GM21360 (cell line): ENCODE data around the gene ZIC4.

Experiments used
- ATAC-seq: cut with Tn5 transposase; IDR thresholded peaks from one replicate; pipeline ENCODE4 v1.9.1; 2021; ENCODE audit warnings: mild to moderate bottlenecking, moderate library complexity; ENCODE audit not compliant: unreplicated experiment

ZIC4 gene

GRCh38 chr3:147373301-147373700 is 33.0 kb downstream of the ZIC4 start:
- no peak for ATAC-seq

GRCh38 chr3:147372525-147373027 is 33.8 kb downstream of the ZIC4 start:
- no peak for ATAC-seq

- no peak for ATAC-seq
These were observed 34.5 kb downstream of the ZIC4 start for GRCh38 chr3:147371771-147372340.

GRCh38 chr3:147371140-147371539 is 35.2 kb downstream of the ZIC4 start:
- ATAC-seq = no peak

- ATAC-seq = no peak
These were observed 36.0 kb downstream of the ZIC4 start for GRCh38 chr3:147370349-147370748.

GRCh38 chr3:147369661-147370123 is 36.7 kb downstream of the ZIC4 start:
- ATAC-seq = no peak

GRCh38 chr3:147369231-147369630 is 37.1 kb downstream of the ZIC4 start:
- no peak for ATAC-seq

- ATAC-seq = no peak
These were observed 37.7 kb downstream of the ZIC4 start for GRCh38 chr3:147368561-147369221.

- no peak for ATAC-seq
These were observed 38.2 kb downstream of the ZIC4 start for GRCh38 chr3:147368151-147368550.

- no peak for ATAC-seq
These were observed 38.7 kb downstream of the ZIC4 start for GRCh38 chr3:147367676-147368075.

GRCh38 chr3:147365196-147366115 is 40.9 kb downstream of the ZIC4 start:
- ATAC-seq = no peak

GRCh38 chr3:147364771-147365170 is 41.6 kb downstream of the ZIC4 start:
- ATAC-seq = no peak

- ATAC-seq = peak; percentile 91
These were observed 44.6 kb downstream of the ZIC4 start for GRCh38 chr3:147361454-147362420.

- no peak for ATAC-seq
These were observed 45.5 kb downstream of the ZIC4 start for GRCh38 chr3:147360646-147361453.

- no peak for ATAC-seq
These were observed 46.3 kb downstream of the ZIC4 start for GRCh38 chr3:147360051-147360439.

- ATAC-seq = no peak
These were observed 46.9 kb downstream of the ZIC4 start for GRCh38 chr3:147359177-147360050.

GRCh38 chr3:147358144-147358992 is 48.0 kb downstream of the ZIC4 start:
- ATAC-seq = no peak
